Measurements from ENCODE around the gene NOTUM.
A peak's percentile ranks its signal among the peaks of the same experiment; 100 is the strongest.
"Not testable (repeated sequence)": the region's sequence is repeated elsewhere in the genome, so short reads cannot be mapped to it uniquely, and the experiment has no call there.

GRCh38 chr17:81953443-81953842 is 7.5 kb downstream of the NOTUM start:
- TF ChIP-seq, protein P1, sequence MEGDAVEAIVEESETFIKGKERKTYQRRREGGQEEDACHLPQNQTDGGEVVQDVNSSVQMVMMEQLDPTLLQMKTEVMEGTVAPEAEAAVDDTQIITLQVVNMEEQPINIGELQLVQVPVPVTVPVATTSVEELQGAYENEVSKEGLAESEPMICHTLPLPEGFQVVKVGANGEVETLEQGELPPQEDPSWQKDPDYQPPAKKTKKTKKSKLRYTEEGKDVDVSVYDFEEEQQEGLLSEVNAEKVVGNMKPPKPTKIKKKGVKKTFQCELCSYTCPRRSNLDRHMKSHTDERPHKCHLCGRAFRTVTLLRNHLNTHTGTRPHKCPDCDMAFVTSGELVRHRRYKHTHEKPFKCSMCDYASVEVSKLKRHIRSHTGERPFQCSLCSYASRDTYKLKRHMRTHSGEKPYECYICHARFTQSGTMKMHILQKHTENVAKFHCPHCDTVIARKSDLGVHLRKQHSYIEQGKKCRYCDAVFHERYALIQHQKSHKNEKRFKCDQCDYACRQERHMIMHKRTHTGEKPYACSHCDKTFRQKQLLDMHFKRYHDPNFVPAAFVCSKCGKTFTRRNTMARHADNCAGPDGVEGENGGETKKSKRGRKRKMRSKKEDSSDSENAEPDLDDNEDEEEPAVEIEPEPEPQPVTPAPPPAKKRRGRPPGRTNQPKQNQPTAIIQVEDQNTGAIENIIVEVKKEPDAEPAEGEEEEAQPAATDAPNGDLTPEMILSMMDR (IDR thresholded peaks at IDR 0.05), result not testable (repeated sequence)
- not testable (repeated sequence) for TF ChIP-seq POLR2A (IDR thresholded peaks at IDR 0.05; ENCODE audit: low read length); EP300 (IDR thresholded peaks at IDR 0.05); HEYL (CRISPR knock-in tag; IDR thresholded peaks at IDR 0.05); CHD4 (IDR thresholded peaks at IDR 0.05; ENCODE audit: borderline replicate concordance); MAFK (IDR thresholded peaks at IDR 0.05; ENCODE audit: partially characterized antibody); ZNF302 (CRISPR knock-in tag; IDR thresholded peaks at IDR 0.05)
- TF ChIP-seq, protein P2, sequence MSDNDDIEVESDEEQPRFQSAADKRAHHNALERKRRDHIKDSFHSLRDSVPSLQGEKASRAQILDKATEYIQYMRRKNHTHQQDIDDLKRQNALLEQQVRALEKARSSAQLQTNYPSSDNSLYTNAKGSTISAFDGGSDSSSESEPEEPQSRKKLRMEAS (IDR thresholded peaks at IDR 0.05), result not testable (repeated sequence)
- peak in 1 of 2 experiments; percentile 40; a peak in 2 of 5 replicates for TF ChIP-seq RAD21 (conservative IDR thresholded peaks at IDR 0.05 in 1 of 2, IDR thresholded peaks at IDR 0.05 in 1 of 2)
- TF ChIP-seq, protein P3, sequence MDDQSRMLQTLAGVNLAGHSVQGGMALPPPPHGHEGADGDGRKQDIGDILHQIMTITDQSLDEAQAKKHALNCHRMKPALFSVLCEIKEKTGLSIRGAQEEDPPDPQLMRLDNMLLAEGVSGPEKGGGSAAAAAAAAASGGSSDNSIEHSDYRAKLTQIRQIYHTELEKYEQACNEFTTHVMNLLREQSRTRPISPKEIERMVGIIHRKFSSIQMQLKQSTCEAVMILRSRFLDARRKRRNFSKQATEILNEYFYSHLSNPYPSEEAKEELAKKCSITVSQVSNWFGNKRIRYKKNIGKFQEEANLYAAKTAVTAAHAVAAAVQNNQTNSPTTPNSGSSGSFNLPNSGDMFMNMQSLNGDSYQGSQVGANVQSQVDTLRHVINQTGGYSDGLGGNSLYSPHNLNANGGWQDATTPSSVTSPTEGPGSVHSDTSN (IDR thresholded peaks at IDR 0.05), result not testable (repeated sequence)
